ENCODE data around the gene GSK3A.

- no peak for TF ChIP-seq GATA2 (IDR thresholded peaks at IDR 0.05; ENCODE audit: low read depth, low read length)
- TF ChIP-seq GATA3 (IDR thresholded peaks at IDR 0.05; ENCODE audit: low read depth, low read length) = no peak
These were observed 16.6 kb downstream of the GSK3A start for GRCh38 chr19:42225718-42226292.

Measured in SH-SY5Y (cell line).